NCI-H187 (cell line): ENCODE data around the gene GRIN3B.
"Not testable (repeated sequence)": the region's sequence is repeated elsewhere in the genome, so short reads cannot be mapped to it uniquely, and the experiment has no call there.

ENCODE experiments used
- DNase-seq, 2 experiments: peaks; one replicate each; lab custom pipeline; 2025; lab: John Stamatoyannopoulos, UW

Gene GRIN3B

GRCh38 chr19:1019616-1019961, 19.4 kb downstream of the GRIN3B start:
- DNase-seq: no peak

GRCh38 chr19:1019980-1020867, 20.0 kb downstream of the GRIN3B start:
- no peak for DNase-seq

GRCh38 chr19:1020868-1021425, 20.7 kb downstream of the GRIN3B start, which contains the start of gene TMEM259:
TSS of gene TMEM259 (minus strand) at chr19:1021123. CDS start at chr19:1020996, 127 bp downstream.
- peak; percentile 98 to 99 for DNase-seq

GRCh38 chr19:1023883-1024188, 23.6 kb downstream of the GRIN3B start:
- DNase-seq: not testable (repeated sequence)

GRCh38 chr19:1025080-1025479, 24.9 kb downstream of the GRIN3B start:
- DNase-seq: not testable (repeated sequence)

GRCh38 chr19:1025960-1026782, 26.0 kb downstream of the GRIN3B start, which contains the start of gene CNN2:
TSS of gene CNN2 (plus strand) at chr19:1026608. CDS start at chr19:1026662, 54 bp downstream.
- DNase-seq: no peak

- DNase-seq: no peak
Observed at GRCh38 chr19:1026783-1027649, 26.8 kb downstream of the GRIN3B start.

GRCh38 chr19:1027650-1028061, 27.4 kb downstream of the GRIN3B start:
- no peak for DNase-seq

- DNase-seq: no peak
Observed at GRCh38 chr19:1028062-1028926, 28.1 kb downstream of the GRIN3B start.

- DNase-seq: no peak
Observed at GRCh38 chr19:1032264-1032867, 32.1 kb downstream of the GRIN3B start.

GRCh38 chr19:1035998-1036621, 35.9 kb downstream of the GRIN3B start:
- no peak for DNase-seq

GRCh38 chr19:1037621-1038064, 37.4 kb downstream of the GRIN3B start:
- DNase-seq: no peak

GRCh38 chr19:1038978-1039645, 38.9 kb downstream of the GRIN3B start:
- no peak for DNase-seq

- peak; percentile 98 to 99 for DNase-seq
Observed at GRCh38 chr19:1039646-1040475, 39.6 kb downstream of the GRIN3B start, which contains the start of gene ABCA7. TSS of gene ABCA7 (plus strand) at chr19:1040107. CDS start at chr19:1041362, 1,255 bp downstream.

GRCh38 chr19:1040476-1041271, 40.5 kb downstream of the GRIN3B start:
- peak; percentile 88 to 90 for DNase-seq

- DNase-seq: no peak
Observed at GRCh38 chr19:1041272-1041834, 41.1 kb downstream of the GRIN3B start.
